ENCODE measurements around the gene ZNF827. TPM values are rescaled to one million over a fixed set of nuclear protein-coding genes. Genes with fewer than 3 reads are reported as not detected.

ZNF827 gene
- total RNA-seq, 1 donor from 2014 or later, result 50.2 TPM

DNA sequence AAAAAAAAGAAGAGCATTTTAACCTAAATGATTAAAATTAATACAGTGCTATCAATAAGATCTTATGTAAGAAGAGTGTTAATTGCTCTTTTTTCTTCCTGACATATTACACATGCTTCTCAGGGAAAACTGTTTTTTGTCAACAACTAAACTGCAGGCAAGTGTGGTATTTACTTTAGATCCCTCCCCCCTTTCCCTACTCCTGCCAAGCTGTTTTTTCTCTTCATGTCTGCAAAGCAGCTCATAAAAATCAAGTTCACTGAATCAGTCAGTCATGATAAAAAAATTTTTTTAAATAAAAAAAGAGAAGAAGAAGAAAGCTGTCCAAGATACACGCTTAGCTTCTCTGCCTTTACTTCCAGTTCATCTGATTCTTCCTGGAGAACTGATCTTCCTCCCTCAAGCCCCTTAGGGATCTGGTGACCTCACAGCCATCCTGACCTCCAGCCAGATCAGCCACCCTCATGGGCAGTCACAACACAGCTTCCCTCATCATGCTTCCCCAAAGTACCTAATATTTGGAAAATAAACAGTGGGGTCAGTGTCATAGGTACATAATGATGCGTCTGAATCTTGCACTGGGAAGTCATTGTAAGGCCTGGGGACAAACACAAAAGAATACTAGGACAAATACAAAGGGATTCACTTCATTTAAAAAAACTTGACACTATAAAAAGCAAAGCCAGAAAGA, 87.0 kb downstream of the ZNF827 start:
- Mint-ChIP-seq H3K4me3 (ENCODE audit: low read depth) (no peak overlapping the region), H3K27ac (peak overlapping the region; percentile 43), H3K9me3 (ENCODE audit: low read depth) (no peaks in the 10 kb centered on the region), H3K4me1 (ENCODE audit: low read depth) (peaks cover 12% of the 10 kb centered on the region), H3K27me3 (no peaks in the 10 kb centered on the region), H3K36me3 (ENCODE audit: insufficient read depth) (peaks cover 15% of the 10 kb centered on the region)
- no peak for DNase-seq (ENCODE audit: low spot score, unreplicated experiment)
- TF ChIP-seq, protein P1, sequence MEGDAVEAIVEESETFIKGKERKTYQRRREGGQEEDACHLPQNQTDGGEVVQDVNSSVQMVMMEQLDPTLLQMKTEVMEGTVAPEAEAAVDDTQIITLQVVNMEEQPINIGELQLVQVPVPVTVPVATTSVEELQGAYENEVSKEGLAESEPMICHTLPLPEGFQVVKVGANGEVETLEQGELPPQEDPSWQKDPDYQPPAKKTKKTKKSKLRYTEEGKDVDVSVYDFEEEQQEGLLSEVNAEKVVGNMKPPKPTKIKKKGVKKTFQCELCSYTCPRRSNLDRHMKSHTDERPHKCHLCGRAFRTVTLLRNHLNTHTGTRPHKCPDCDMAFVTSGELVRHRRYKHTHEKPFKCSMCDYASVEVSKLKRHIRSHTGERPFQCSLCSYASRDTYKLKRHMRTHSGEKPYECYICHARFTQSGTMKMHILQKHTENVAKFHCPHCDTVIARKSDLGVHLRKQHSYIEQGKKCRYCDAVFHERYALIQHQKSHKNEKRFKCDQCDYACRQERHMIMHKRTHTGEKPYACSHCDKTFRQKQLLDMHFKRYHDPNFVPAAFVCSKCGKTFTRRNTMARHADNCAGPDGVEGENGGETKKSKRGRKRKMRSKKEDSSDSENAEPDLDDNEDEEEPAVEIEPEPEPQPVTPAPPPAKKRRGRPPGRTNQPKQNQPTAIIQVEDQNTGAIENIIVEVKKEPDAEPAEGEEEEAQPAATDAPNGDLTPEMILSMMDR (IDR thresholded peaks at IDR 0.05; ENCODE audit: unreplicated experiment), result no peak

DNA sequence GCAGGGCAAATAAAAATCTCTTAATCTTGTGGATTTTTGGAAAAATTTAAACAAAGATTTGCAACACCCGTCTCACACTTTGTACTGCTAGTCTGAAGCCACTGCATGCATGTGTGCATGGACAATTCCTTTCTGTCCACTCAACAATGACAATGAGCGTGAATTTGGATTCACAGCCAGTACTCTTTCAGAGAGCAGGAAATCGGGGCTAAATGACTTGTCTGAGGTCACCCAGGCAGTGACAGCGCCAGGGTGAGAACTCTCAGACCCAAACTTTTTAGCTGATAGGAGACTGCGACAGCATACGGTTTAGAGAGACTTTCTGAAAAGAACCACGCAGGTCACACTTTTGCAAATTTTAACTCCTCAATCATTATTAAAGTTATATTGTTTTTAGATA, 90.9 kb downstream of the ZNF827 start:
- Mint-ChIP-seq H3K9me3 (ENCODE audit: low read depth) (no peaks in the 10 kb centered on the region), H3K36me3 (ENCODE audit: insufficient read depth) (peaks cover 32% of the 10 kb centered on the region), H3K27ac (no peak overlapping the region), H3K4me3 (ENCODE audit: low read depth) (no peak overlapping the region), H3K4me1 (ENCODE audit: low read depth) (peaks cover 11% of the 10 kb centered on the region), H3K27me3 (no peaks in the 10 kb centered on the region)
- TF ChIP-seq, protein P1 (IDR thresholded peaks at IDR 0.05; ENCODE audit: unreplicated experiment), result no peak
- no peak for DNase-seq (ENCODE audit: low spot score, unreplicated experiment)

DNA sequence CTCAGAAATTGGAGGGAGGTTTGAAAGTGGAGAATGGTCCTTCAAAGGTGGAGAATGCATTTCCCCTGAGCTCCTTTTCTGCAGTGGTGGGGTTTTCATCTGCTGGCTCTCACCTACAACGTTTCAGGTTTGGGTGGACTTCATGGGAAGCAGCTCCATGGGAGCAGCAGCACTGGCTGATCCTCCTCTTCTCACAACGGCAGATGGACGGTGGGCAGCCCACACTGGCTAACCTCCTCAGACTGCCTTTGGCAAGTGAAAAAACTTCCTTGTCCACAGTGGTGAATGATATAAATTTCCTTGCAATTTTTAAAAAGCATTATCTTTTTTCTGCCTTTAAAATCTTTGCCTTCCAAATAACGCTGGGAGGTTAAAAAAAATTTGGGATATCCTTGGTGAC, 93.5 kb downstream of the ZNF827 start:
- H3K9me3 Mint-ChIP-seq (ENCODE audit: low read depth), result no peaks in the 10 kb centered on the region

DNA sequence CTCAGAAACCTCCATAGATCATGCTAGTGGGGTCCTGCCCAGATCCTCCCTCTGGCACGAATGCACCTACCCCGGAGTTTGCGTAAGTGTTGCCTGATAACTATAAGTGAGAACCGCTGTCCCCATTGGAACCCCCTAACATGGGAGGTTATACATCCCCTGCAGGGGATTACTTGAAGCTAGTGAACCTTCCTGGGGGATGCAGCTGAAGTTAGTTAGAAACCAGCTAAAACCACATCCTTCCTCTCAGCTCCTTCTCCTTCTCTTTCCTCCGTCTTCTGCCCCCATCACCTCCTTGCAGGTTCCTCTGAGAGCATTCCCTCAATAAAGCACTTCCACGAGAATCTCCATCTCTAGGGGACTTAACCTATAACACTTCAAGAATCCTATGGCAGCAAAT, 95.0 kb downstream of the ZNF827 start:
- peaks cover 7% of the 10 kb centered on the region for H3K4me1 Mint-ChIP-seq (ENCODE audit: low read depth)
- no peaks in the 10 kb centered on the region for H3K9me3 Mint-ChIP-seq (ENCODE audit: low read depth)
- peaks cover 39% of the 10 kb centered on the region for H3K36me3 Mint-ChIP-seq (ENCODE audit: insufficient read depth)
- TF ChIP-seq, protein P1 (IDR thresholded peaks at IDR 0.05; ENCODE audit: unreplicated experiment), result no peak
- H3K27ac Mint-ChIP-seq, result no peak overlapping the region
- no peak for DNase-seq (ENCODE audit: low spot score, unreplicated experiment)
- no peak overlapping the region for H3K4me3 Mint-ChIP-seq (ENCODE audit: low read depth)
- no peaks in the 10 kb centered on the region for H3K27me3 Mint-ChIP-seq

More for the DNA sequence above, 93.5 kb downstream of the ZNF827 start:
- Mint-ChIP-seq H3K36me3 (ENCODE audit: insufficient read depth) (peaks cover 43% of the 10 kb centered on the region), H3K4me1 (ENCODE audit: low read depth) (peaks cover 7% of the 10 kb centered on the region), H3K27ac (no peak overlapping the region), H3K4me3 (ENCODE audit: low read depth) (no peak overlapping the region), H3K27me3 (no peaks in the 10 kb centered on the region)
- DNase-seq (ENCODE audit: low spot score, unreplicated experiment), result no peak
- TF ChIP-seq, protein P1 (IDR thresholded peaks at IDR 0.05; ENCODE audit: unreplicated experiment), result no peak

DNA sequence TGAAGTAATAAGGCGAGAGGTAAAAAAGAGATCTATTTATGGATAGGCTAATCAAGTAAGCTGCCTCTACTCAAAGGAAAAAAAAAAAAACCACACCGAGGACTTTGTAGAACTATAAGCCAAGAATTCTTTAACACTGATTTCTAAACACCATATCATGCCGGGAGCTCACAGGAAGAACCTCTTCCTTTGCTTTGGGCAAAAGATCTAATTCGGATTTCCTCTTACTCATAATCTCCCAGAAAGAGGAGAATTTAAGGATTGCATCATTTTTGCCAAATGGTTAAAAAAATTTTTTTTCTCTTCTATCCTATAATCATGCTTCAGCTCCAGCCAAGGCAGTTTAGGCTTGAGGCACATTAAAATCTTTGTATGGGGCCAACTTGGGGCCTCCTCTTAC, 95.5 kb downstream of the ZNF827 start:
- Mint-ChIP-seq H3K4me1 (ENCODE audit: low read depth) (peaks cover 7% of the 10 kb centered on the region), H3K9me3 (ENCODE audit: low read depth) (no peaks in the 10 kb centered on the region), H3K4me3 (ENCODE audit: low read depth) (no peak overlapping the region), H3K27ac (no peak overlapping the region), H3K27me3 (no peaks in the 10 kb centered on the region), H3K36me3 (ENCODE audit: insufficient read depth) (peaks cover 38% of the 10 kb centered on the region)
- no peak for DNase-seq (ENCODE audit: low spot score, unreplicated experiment)
- TF ChIP-seq, protein P1 (IDR thresholded peaks at IDR 0.05; ENCODE audit: unreplicated experiment), result no peak

All from progenitor cell of endocrine pancreas (in vitro differentiated cells).